HepG2 (cell line): ENCODE data around the gene TSC22D1. TPM values are rescaled to one million over a fixed set of nuclear protein-coding genes. Genes with fewer than 3 reads are reported as not detected.

Source experiments
- ATAC-seq: fragments of 200-7000 bp; cut with Tn5 transposase; 3 replicates; pipeline ENCODE4 v1.9.1; 2020; ENCODE audit warnings: mild to moderate bottlenecking, moderate library complexity
- BruUV-seq: library from RNA; stranded (reverse); fragments of 400-500 nt; replicated peaks from 2 replicates; lab custom pipeline; 2021; lab: Mats Ljungman, UMichigan
- CTCF ChIA-PET: fragments of 300-600 bp; formaldehyde crosslinking; extraction: SDS; loops from one replicate; lab custom pipeline; 2021; ENCODE audit warnings: low total read pairs, inconsistent platforms, low intra/inter-chr PET ratio; lab: Yijun Ruan, JAX
- POLR2A ChIA-PET: fragments of 350-600 bp; sonication (Branson Sonifier 250); formaldehyde crosslinking; loops from one replicate; lab custom pipeline; 2020; ENCODE audit warnings: antibody characterized with exemption, inconsistent platforms; lab: Yijun Ruan, JAX
- DNase-seq: peaks from one replicate; pipeline ENCODE4 v3.0.0-alpha.2; 2015; ENCODE audit warnings: low spot score
- FAIRE-seq: peaks from 3 replicates; lab custom pipeline; 2011; peaks lifted over from hg19 to GRCh38; lab: Jason Lieb, UNC
- H2AFZ ChIP-seq: one replicate; pipeline ENCODE4 v1.6.1; 2011; ENCODE audit warnings: low read length, inconsistent platforms
- H3K27ac ChIP-seq: fragments of 300-600 bp; 3 replicates; pipeline ENCODE4 v1.8.0; 2011; ENCODE audit warnings: mixed run types, mild to moderate bottlenecking, mixed read lengths, low read length, inconsistent platforms; ENCODE audit not compliant: insufficient read depth; ENCODE audit errors: extremely low read length
- H3K27me3 ChIP-seq, 2 experiments: fragments of 200-600 bp in 1 of 2; 2 replicates in 1 of 2; 3 replicates in 1 of 2; pipeline versions ENCODE4 v1.6.0 to v1.8.0; 2011; ENCODE audit warnings: low read length in 2 of 2, mild to moderate bottlenecking in 2 of 2, moderate library complexity in 2 of 2, inconsistent platforms in 1 of 2; ENCODE audit not compliant: insufficient read depth in 2 of 2, control insufficient read depth in 1 of 2
- H3K36me3 ChIP-seq, 2 experiments: fragments of 200-600 bp in 1 of 2; replicated peaks in 1 of 2; 2 replicates in 1 of 2; 3 replicates in 1 of 2; pipeline versions ENCODE4 v1.5.1 to v1.8.0; 2011; ENCODE audit warnings: low read length in 2 of 2, inconsistent platforms in 1 of 2; ENCODE audit not compliant: insufficient read depth in 2 of 2, control insufficient read depth in 1 of 2
- H3K4me1 ChIP-seq: 2 replicates; pipeline ENCODE4 v1.5.1; 2012; ENCODE audit warnings: low read length, inconsistent platforms; ENCODE audit not compliant: insufficient read depth
- H3K4me2 ChIP-seq: 2 replicates; pipeline ENCODE4 v1.6.0; 2011; ENCODE audit warnings: low read depth, low read length, inconsistent platforms
- H3K4me3 ChIP-seq, 3 experiments: fragments of 200-600 bp in 1 of 3; sonication (generic), shearing (Covaris generic) in 1 of 3; replicated peaks in 1 of 3; 2 replicates each; pipeline ENCODE4 v1.5.1; 2011 to 2016; ENCODE audit warnings: low read length in 3 of 3, inconsistent platforms in 2 of 3, low read depth in 2 of 3, mild to moderate bottlenecking in 2 of 3, control low read depth in 1 of 3, mixed read lengths in 1 of 3; ENCODE audit not compliant: insufficient read depth in 1 of 3
- H3K79me2 ChIP-seq: one replicate; pipeline ENCODE4 v1.6.1; 2011; ENCODE audit warnings: low read length, inconsistent platforms; ENCODE audit not compliant: insufficient read depth
- H3K9ac ChIP-seq: 2 replicates; pipeline ENCODE4 v1.6.0; 2011; ENCODE audit warnings: mild to moderate bottlenecking, low read depth, low read length, inconsistent platforms; ENCODE audit not compliant: insufficient read depth
- H3K9me3 ChIP-seq: 2 replicates; pipeline ENCODE4 v1.5.1; 2012; ENCODE audit warnings: mild to moderate bottlenecking, low read length
- H4K20me1 ChIP-seq: 2 replicates; pipeline ENCODE4 v1.6.0; 2011; ENCODE audit warnings: inconsistent platforms, mild to moderate bottlenecking, low read length, moderate library complexity; ENCODE audit not compliant: insufficient read depth
- AKAP8 ChIP-seq: sonication (generic); formaldehyde crosslinking; IDR thresholded peaks from 2 replicates; pipeline ENCODE4 v1.5.1; 2020; ENCODE audit warnings: mild to moderate bottlenecking, missing genetic modification reagents
- KDM6A ChIP-seq: IDR thresholded peaks from 2 replicates; pipeline ENCODE4 v1.6.1; 2016; ENCODE audit warnings: low read depth
- MAFG ChIP-seq: sonication (generic); formaldehyde crosslinking; IDR thresholded peaks from 2 replicates; pipeline ENCODE4 v1.5.1; 2020; ENCODE audit warnings: mild to moderate bottlenecking, missing genetic modification reagents
- NR2F6 ChIP-seq, 2 experiments: IDR thresholded peaks; 2 replicates each; pipeline ENCODE4 v1.6.1; 2016; ENCODE audit warnings: antibody characterized with exemption in 1 of 2, mild to moderate bottlenecking in 1 of 2
- PCBP2 ChIP-seq: fragments of 200-400 bp; formaldehyde crosslinking; optimal IDR thresholded peaks from 2 replicates; pipeline ENCODE3; 2018; ENCODE audit warnings: low read length, low read depth; ENCODE audit not compliant: poor library complexity, severe bottlenecking
- PRPF4 ChIP-seq: fragments of 200-400 bp; formaldehyde crosslinking; IDR thresholded peaks from 2 replicates; pipeline ENCODE4 v1.6.1; 2016; ENCODE audit warnings: low read length, low read depth; ENCODE audit not compliant: poor library complexity, severe bottlenecking
- RFX3 ChIP-seq: IDR thresholded peaks from 2 replicates; pipeline ENCODE4 v1.6.1; 2016; ENCODE audit warnings: missing biosample characterization, missing genetic modification reagents
- SIX4 ChIP-seq: sonication (generic); formaldehyde crosslinking; IDR thresholded peaks from 2 replicates; pipeline ENCODE4 v1.4.0; 2020; ENCODE audit warnings: missing genetic modification reagents
- TCF12 ChIP-seq, 2 experiments: fragments of 450-650 bp in 1 of 2; sonication (generic) in 1 of 2; formaldehyde crosslinking in 1 of 2; IDR thresholded peaks; 2 replicates each; pipeline versions ENCODE4 v1.6.1 to v1.8.0; 2017 to 2022; ENCODE audit warnings: antibody characterized with exemption in 1 of 2, mild to moderate bottlenecking in 1 of 2, missing genetic modification reagents in 1 of 2, moderate library complexity in 1 of 2
- ZNF329 ChIP-seq: sonication (generic); formaldehyde crosslinking; IDR thresholded peaks from 2 replicates; pipeline ENCODE4 v1.9.0; 2021; ENCODE audit warnings: low read depth, mild to moderate bottlenecking, missing genetic modification reagents
- ZNF382 ChIP-seq: sonication (generic); formaldehyde crosslinking; IDR thresholded peaks from 2 replicates; pipeline ENCODE4 v1.5.0; 2020; ENCODE audit warnings: missing genetic modification reagents, mild to moderate bottlenecking, borderline replicate concordance
- ZNF430 ChIP-seq: sonication (generic); formaldehyde crosslinking; IDR thresholded peaks from 2 replicates; pipeline ENCODE4 v1.9.0; 2021; ENCODE audit warnings: mild to moderate bottlenecking, missing genetic modification reagents
- ZNF674 ChIP-seq: sonication (generic); formaldehyde crosslinking; IDR thresholded peaks from 2 replicates; pipeline ENCODE4 v1.5.0; 2020; ENCODE audit warnings: low read depth, mild to moderate bottlenecking, missing genetic modification reagents
- ZNF792 ChIP-seq: IDR thresholded peaks from 2 replicates; pipeline ENCODE4 v1.6.1; 2016
- WGBS: methylation state at CpG from one replicate; pipeline ENCODE4 v1.1.6; 2017; ENCODE audit warnings: low lambda C conversion rate; 5-methylcytosine and 5-hydroxymethylcytosine counted together
- in situ Hi-C: cut with HindIII; loops from 2 replicates; pipeline ENCODE4 v1.10.0; 2017; ENCODE audit warnings: low pct_unique_long_range_greater_than_20kb; ENCODE audit not compliant: extremely low pct_ligation_motif_present
- intact Hi-C: fragments of 100-400 bp; cut with micrococcal nuclease; formaldehyde crosslinking; loops from one replicate; pipeline ENCODE4 v1.10.0; 2022; ENCODE audit not compliant: unreplicated experiment
- polyA plus RNA-seq, 8 experiments: library from polyadenylated mRNA; depleted of rRNA in 3 of 8; stranded (reverse) in 7 of 8; unstranded in 1 of 8; fragments of >200 nt; fragmentation: Illumina TruSeq in 4 of 8; extraction: Trizol in 4 of 8; gene quantifications; 2 replicates each; pipeline versions ENCODE4 v1.2.1 to v1.2.3, GENCODE V29; 2011 to 2016; ENCODE audit warnings: low read depth in 4 of 8, missing spikeins in 1 of 8, mixed read lengths in 1 of 8; ENCODE audit not compliant: insufficient read depth in 1 of 8
- total RNA-seq, 5 experiments: library from RNA; depleted of rRNA; stranded (reverse); fragments of >200 nt; fragmentation: Illumina TruSeq; extraction: Trizol; gene quantifications; 2 replicates each; pipeline ENCODE4 v1.2.3, GENCODE V29; 2016; ENCODE audit warnings: low read depth in 1 of 5
- TF ChIP-seq, protein P1 (sequence below): sonication (generic); formaldehyde crosslinking; IDR thresholded peaks from 2 replicates; pipeline ENCODE4 v1.4.0; 2020; ENCODE audit warnings: missing genetic modification reagents; ENCODE audit errors: not compliant biosample characterization
- TF ChIP-seq, protein P2 (sequence below): sonication (generic); formaldehyde crosslinking; IDR thresholded peaks from 2 replicates; pipeline ENCODE4 v1.5.0; 2020; ENCODE audit warnings: missing genetic modification reagents, mild to moderate bottlenecking, borderline replicate concordance
- TF ChIP-seq, protein P3 (sequence below): sonication (generic); formaldehyde crosslinking; IDR thresholded peaks from 2 replicates; pipeline ENCODE4 v1.5.0; 2020; ENCODE audit warnings: missing genetic modification reagents, mild to moderate bottlenecking, borderline replicate concordance
- TF ChIP-seq, protein P4 (sequence below), 2 experiments: sonication (generic) in 1 of 2; formaldehyde crosslinking in 1 of 2; IDR thresholded peaks; 2 replicates each; pipeline versions ENCODE4 v1.4.0 to v1.6.1; 2016 to 2020; ENCODE audit warnings: borderline replicate concordance in 1 of 2, low read depth in 1 of 2, mild to moderate bottlenecking in 1 of 2, missing genetic modification reagents in 1 of 2

Gene TSC22D1
- total and polyA plus RNA-seq, 2 of the 13 experiments (the other 11 are each of a cell fraction or from before 2014, with no cell fraction given), result 18.4 to 35.7 TPM

DNA sequence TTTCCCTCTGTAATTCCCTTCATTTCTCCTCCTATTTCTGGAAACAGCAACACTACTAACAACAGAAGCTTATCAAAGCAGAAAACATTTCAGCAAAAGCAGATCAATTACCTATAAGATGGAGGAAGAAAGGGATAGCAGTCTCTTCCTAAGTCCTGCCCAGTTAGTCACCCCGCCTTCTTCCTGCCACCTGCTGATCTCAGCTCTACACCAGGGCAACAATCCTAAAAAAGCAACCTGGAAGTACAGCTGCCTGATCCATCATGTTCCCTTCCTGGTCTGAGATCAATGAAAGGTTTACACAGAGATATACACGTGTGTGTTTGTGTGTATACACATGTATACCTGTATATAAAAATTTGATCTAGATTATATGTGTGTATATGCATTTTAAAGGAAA, 59.4 kb downstream of the TSC22D1 start:
- H3K9ac ChIP-seq, result no peak overlapping the region
- CTCF ChIA-PET, result no interaction called here
- peaks cover 2% of the 10 kb centered on the region for H3K4me1 ChIP-seq
- DNase-seq (no peak), FAIRE-seq (no peak), ATAC-seq (no peak)
- H3K27ac ChIP-seq, result no peak overlapping the region
- in situ Hi-C loops, result no loop called here
- 90% methylated on average over 2 of the region's 2 CpGs for WGBS
- no peak overlapping the region for H2AFZ ChIP-seq
- POLR2A ChIA-PET, result no interaction called here
- H3K27me3 ChIP-seq, result no peaks in the 10 kb centered on the region
- no peaks in the 10 kb centered on the region for H3K9me3 ChIP-seq
- no peaks in the 10 kb centered on the region for H4K20me1 ChIP-seq
- BruUV-seq, result no TSS peak
- intact Hi-C loops, result no loop called here
- no peaks in the 10 kb centered on the region for H3K79me2 ChIP-seq
- no peaks in the 10 kb centered on the region for H3K36me3 ChIP-seq
- no peak for TF ChIP-seq KDM6A (CRISPR knock-in tag)
- TF ChIP-seq RFX3, result no peak
- TF ChIP-seq, protein P1, sequence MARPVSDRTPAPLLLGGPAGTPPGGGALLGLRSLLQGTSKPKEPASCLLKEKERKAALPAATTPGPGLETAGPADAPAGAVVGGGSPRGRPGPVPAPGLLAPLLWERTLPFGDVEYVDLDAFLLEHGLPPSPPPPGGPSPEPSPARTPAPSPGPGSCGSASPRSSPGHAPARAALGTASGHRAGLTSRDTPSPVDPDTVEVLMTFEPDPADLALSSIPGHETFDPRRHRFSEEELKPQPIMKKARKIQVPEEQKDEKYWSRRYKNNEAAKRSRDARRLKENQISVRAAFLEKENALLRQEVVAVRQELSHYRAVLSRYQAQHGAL (CRISPR knock-in tag), result no peak
- TF ChIP-seq, protein P2, sequence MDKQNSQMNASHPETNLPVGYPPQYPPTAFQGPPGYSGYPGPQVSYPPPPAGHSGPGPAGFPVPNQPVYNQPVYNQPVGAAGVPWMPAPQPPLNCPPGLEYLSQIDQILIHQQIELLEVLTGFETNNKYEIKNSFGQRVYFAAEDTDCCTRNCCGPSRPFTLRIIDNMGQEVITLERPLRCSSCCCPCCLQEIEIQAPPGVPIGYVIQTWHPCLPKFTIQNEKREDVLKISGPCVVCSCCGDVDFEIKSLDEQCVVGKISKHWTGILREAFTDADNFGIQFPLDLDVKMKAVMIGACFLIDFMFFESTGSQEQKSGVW (CRISPR knock-in tag), result no peak
- no peak for TF ChIP-seq PCBP2
- no peak for TF ChIP-seq ZNF430 (CRISPR knock-in tag)
- TF ChIP-seq AKAP8, result no peak
- TF ChIP-seq ZNF792 (CRISPR knock-in tag), result no peak
- TF ChIP-seq NR2F6 (IDR thresholded peaks at IDR 0.05), result no peak
- TF ChIP-seq NR2F6 (CRISPR knock-in tag; IDR thresholded peaks at IDR 0.05), result no peak
- TF ChIP-seq, protein P3, sequence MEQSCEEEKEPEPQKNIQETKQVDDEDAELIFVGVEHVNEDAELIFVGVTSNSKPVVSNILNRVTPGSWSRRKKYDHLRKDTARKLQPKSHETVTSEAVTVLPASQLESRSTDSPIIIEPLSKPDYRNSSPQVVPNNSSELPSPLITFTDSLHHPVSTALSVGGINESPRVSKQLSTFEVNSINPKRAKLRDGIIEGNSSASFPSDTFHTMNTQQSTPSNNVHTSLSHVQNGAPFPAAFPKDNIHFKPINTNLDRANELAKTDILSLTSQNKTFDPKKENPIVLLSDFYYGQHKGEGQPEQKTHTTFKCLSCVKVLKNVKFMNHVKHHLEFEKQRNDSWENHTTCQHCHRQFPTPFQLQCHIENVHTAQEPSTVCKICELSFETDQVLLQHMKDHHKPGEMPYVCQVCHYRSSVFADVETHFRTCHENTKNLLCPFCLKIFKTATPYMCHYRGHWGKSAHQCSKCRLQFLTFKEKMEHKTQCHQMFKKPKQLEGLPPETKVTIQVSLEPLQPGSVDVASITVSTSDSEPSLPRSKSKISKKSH (CRISPR knock-in tag), result no peak
- no peak for TF ChIP-seq PRPF4
- TF ChIP-seq ZNF382 (CRISPR knock-in tag), result no peak
- no peak for TF ChIP-seq ZNF674 (CRISPR knock-in tag)
- no peak for TF ChIP-seq SIX4 (CRISPR knock-in tag)
- TF ChIP-seq TCF12 (IDR thresholded peaks at IDR 0.05), result no peak
- no peak for TF ChIP-seq TCF12 (CRISPR knock-in tag; IDR thresholded peaks at IDR 0.05)
- TF ChIP-seq, protein P4, sequence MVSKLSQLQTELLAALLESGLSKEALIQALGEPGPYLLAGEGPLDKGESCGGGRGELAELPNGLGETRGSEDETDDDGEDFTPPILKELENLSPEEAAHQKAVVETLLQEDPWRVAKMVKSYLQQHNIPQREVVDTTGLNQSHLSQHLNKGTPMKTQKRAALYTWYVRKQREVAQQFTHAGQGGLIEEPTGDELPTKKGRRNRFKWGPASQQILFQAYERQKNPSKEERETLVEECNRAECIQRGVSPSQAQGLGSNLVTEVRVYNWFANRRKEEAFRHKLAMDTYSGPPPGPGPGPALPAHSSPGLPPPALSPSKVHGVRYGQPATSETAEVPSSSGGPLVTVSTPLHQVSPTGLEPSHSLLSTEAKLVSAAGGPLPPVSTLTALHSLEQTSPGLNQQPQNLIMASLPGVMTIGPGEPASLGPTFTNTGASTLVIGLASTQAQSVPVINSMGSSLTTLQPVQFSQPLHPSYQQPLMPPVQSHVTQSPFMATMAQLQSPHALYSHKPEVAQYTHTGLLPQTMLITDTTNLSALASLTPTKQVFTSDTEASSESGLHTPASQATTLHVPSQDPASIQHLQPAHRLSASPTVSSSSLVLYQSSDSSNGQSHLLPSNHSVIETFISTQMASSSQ (IDR thresholded peaks at IDR 0.05; ENCODE audit: low read depth), result no peak
- TF ChIP-seq, protein P4 (CRISPR knock-in tag; IDR thresholded peaks at IDR 0.05; ENCODE audit: borderline replicate concordance), result no peak
- TF ChIP-seq MAFG (CRISPR knock-in tag), result no peak
- no peak for TF ChIP-seq ZNF329 (CRISPR knock-in tag)
- H3K4me2 ChIP-seq, result no peak overlapping the region
- H3K4me3 ChIP-seq, result no peak overlapping the region
